Stimulated activated CD4-positive, alpha-beta T cell treated with anti-CD3 and anti-CD28 coated beads, Interleukin-2, amount 100 ng/mL, for 24 hours (primary cell): ENCODE data around the gene ESRP2.

Experiments used
- DNase-seq, 2 donors: peaks; one replicate each; pipeline ENCODE4 v3.0.0-alpha.2; 2020

The ESRP2 gene

GRCh38 chr16:68235887-68236136 lies at the start of gene ESRP2:
Gene ESRP2, minus strand, starts transcription at chr16:68236127. Its CDS starts 82 bp downstream, at chr16:68236045.
- no peak for DNase-seq

- no peak for DNase-seq
Observed at GRCh38 chr16:68285683-68286082, 49.8 kb upstream of the ESRP2 start.

GRCh38 chr16:68284847-68285246 lies 48.9 kb upstream of the ESRP2 start:
- DNase-seq: no peak

GRCh38 chr16:68283801-68284598 lies 48.1 kb upstream of the ESRP2 start:
- DNase-seq: no peak

GRCh38 chr16:68283346-68283745 lies 47.4 kb upstream of the ESRP2 start:
- no peak for DNase-seq

- no peak for DNase-seq
Observed at GRCh38 chr16:68282064-68282452, 46.1 kb upstream of the ESRP2 start.

GRCh38 chr16:68281368-68282063 lies 45.6 kb upstream of the ESRP2 start:
- DNase-seq: no peak

- DNase-seq: no peak
Observed at GRCh38 chr16:68279726-68280558, 44.0 kb upstream of the ESRP2 start.

- no peak for DNase-seq
Observed at GRCh38 chr16:68276223-68276622, 40.3 kb upstream of the ESRP2 start.

- DNase-seq: no peak
Observed at GRCh38 chr16:68275611-68276191, 39.8 kb upstream of the ESRP2 start.

GRCh38 chr16:68274441-68274840 lies 38.5 kb upstream of the ESRP2 start:
- DNase-seq: no peak

GRCh38 chr16:68273896-68274295 lies 38.0 kb upstream of the ESRP2 start:
- DNase-seq: no peak

- DNase-seq: no peak
Observed at GRCh38 chr16:68273459-68273858, 37.5 kb upstream of the ESRP2 start.

GRCh38 chr16:68272507-68273209 lies 36.7 kb upstream of the ESRP2 start:
- peak in 1 of 2 donors; percentile 35 for DNase-seq

- DNase-seq: no peak
Observed at GRCh38 chr16:68270353-68270752, 34.4 kb upstream of the ESRP2 start.

- no peak for DNase-seq
Observed at GRCh38 chr16:68269793-68270192, 33.9 kb upstream of the ESRP2 start.

- no peak for DNase-seq
Observed at GRCh38 chr16:68267612-68268405, 31.9 kb upstream of the ESRP2 start.

GRCh38 chr16:68265078-68265920 lies 29.4 kb upstream of the ESRP2 start:
- peak; percentile 54 to 63 for DNase-seq

GRCh38 chr16:68264128-68265077 lies 28.5 kb upstream of the ESRP2 start, which contains the start of gene SLC7A6:
Gene SLC7A6, plus strand, starts transcription at chr16:68264526. Its CDS starts 10,201 bp downstream, at chr16:68274727.
- peak; percentile 88 to 90 for DNase-seq
